K562 (cell line): ENCODE results near the gene ZNF668.

ENCODE experiments used
- BRF2 ChIP-seq: IDR thresholded peaks from 3 replicates; pipeline ENCODE4 v1.6.1; 2011; ENCODE audit warnings: borderline replicate concordance, mild to moderate bottlenecking; ENCODE audit not compliant: insufficient read length, insufficient read depth
- IFI16 ChIP-seq: fragments of 250-450 bp; sonication (Bioruptor Pico); IDR thresholded peaks from 2 replicates; pipeline ENCODE4 v2.1.2; 2022; ENCODE audit warnings: mild to moderate bottlenecking, inconsistent platforms
- KDM1A ChIP-seq, 2 experiments: fragments of 450-650 bp; IDR thresholded peaks; 2 replicates each; pipeline ENCODE4 v1.6.1; 2016; ENCODE audit warnings: mild to moderate bottlenecking in 2 of 2
- MAFK ChIP-seq: IDR thresholded peaks from 2 replicates; pipeline ENCODE4 v1.6.1; 2011; ENCODE audit warnings: low read length, improper control_type of control experiment
- RCOR1 ChIP-seq, 2 experiments: IDR thresholded peaks; 2 replicates each; pipeline ENCODE4 v1.6.1; 2012; ENCODE audit warnings: low read depth in 2 of 2, low read length in 2 of 2, borderline replicate concordance in 1 of 2, improper control_type of control experiment in 1 of 2
- REST ChIP-seq, 2 experiments: fragments of 450-650 bp; formaldehyde crosslinking in 1 of 2; IDR thresholded peaks; 2 replicates each; pipeline versions ENCODE4 v1.4.0 to v1.6.1; 2014 to 2020; ENCODE audit warnings: mild to moderate bottlenecking in 2 of 2, borderline replicate concordance in 1 of 2, low read depth in 1 of 2
- SMC3 ChIP-seq: conservative IDR thresholded peaks from 2 replicates; pipeline ENCODE4 v1.6.1; 2011; ENCODE audit warnings: low read depth, low read length, improper control_type of control experiment; ENCODE audit not compliant: insufficient read depth
- U2AF2 ChIP-seq: fragments of 200-400 bp; formaldehyde crosslinking; optimal IDR thresholded peaks from 2 replicates; pipeline ENCODE3; 2017; ENCODE audit warnings: low read depth, mild to moderate bottlenecking, low read length

DNA sequence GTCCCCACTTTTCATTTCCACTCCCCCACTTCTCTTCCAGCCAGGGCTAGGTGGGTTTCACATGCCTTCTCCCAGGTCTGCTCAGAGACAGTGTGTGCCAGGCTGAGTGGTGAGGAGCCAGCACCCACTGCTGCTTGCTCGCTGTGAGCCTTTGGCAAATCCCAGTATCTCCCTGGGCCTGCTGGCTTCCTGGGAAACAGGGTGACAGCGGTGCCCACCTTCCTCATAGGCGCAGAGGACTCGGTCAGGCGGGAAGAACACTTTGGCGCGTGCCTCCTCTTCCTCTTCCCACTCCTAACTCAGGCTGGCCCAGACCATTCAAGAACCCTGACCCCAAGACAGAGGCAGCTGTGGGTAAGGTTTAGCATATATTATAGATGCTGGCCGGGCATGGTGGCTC lies 15.2 kb upstream of the ZNF668 start:
- TF ChIP-seq REST (IDR thresholded peaks at IDR 0.05; ENCODE audit: borderline replicate concordance) = no peak
- no peak for TF ChIP-seq REST (CRISPR knock-in tag; IDR thresholded peaks at IDR 0.05; ENCODE audit: low read depth)
- no peak for TF ChIP-seq BRF2
- no peak for TF ChIP-seq IFI16 (CRISPR knock-in tag)
- no peak for TF ChIP-seq RCOR1 (IDR thresholded peaks at IDR 0.05; ENCODE audit: borderline replicate concordance in 1 of 2, low read depth in 2 of 2, low read length in 2 of 2)
- no peak for TF ChIP-seq KDM1A (IDR thresholded peaks at IDR 0.05)
- no peak for TF ChIP-seq MAFK
- no peak for TF ChIP-seq SMC3
- no peak for TF ChIP-seq U2AF2
